Measurements from ENCODE around the gene XRCC4.

DNA sequence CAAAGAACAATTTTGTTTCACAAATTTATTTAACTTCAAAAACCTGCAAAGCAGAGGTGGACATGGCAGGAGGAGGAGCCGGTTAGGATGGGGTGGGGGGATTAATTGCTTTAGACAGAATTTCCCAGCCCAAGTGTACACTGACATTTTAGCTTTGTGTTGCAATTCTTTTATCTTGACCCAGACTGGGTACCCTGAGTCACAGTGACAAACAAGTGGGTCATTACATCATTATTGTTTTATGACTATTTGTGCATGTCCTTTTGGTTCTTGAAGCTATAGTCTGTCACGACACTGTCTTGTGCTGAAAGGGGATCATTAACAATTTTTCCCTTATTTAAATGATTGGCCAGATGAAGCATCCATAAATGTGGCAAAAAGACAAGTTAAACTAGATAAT lies 309.7 kb downstream of the XRCC4 start:
- TF ChIP-seq TARDBP (IDR thresholded peaks at IDR 0.05) (no peak), ZNF384 (IDR thresholded peaks at IDR 0.05) (no peak), FOXK2 (IDR thresholded peaks at IDR 0.05) (no peak), HDGF (IDR thresholded peaks at IDR 0.05; ENCODE audit: borderline replicate concordance) (no peak), SP1 (IDR thresholded peaks at IDR 0.05) (no peak), NFRKB (IDR thresholded peaks at IDR 0.05) (no peak), BHLHE40 (IDR thresholded peaks at IDR 0.05; ENCODE audit: borderline replicate concordance) (no peak)
